Transverse colon (tissue), 4 donors: ENCODE data around the gene SESN3. TPM values are rescaled to one million over a fixed set of nuclear protein-coding genes. Genes with fewer than 3 reads are reported as not detected.

Source experiments
- DNase-seq: peaks from one replicate; pipeline ENCODE4 v3.0.0-alpha.2; 2019
- H3K27ac ChIP-seq, 4 donors: fragments of 200-600 bp; sonication (generic); 2 replicates each; pipeline ENCODE4 v1.5.1; 2016 to 2018; ENCODE audit warnings: inconsistent platforms in 4 of 4
- H3K27me3 ChIP-seq: fragments of 200-600 bp; sonication (generic); 2 replicates; pipeline ENCODE4 v1.5.1; 2017; ENCODE audit warnings: inconsistent platforms
- H3K36me3 ChIP-seq, 4 donors: fragments of 200-600 bp; sonication (generic); 2 replicates each; pipeline ENCODE4 v1.5.1; 2017 to 2019; ENCODE audit warnings: inconsistent platforms in 4 of 4
- H3K4me1 ChIP-seq, 4 donors: fragments of 200-600 bp; sonication (generic); 2 replicates each; pipeline ENCODE4 v1.5.1; 2017 to 2020; ENCODE audit warnings: inconsistent platforms in 4 of 4
- H3K4me3 ChIP-seq, 4 donors: fragments of 200-600 bp; sonication (generic); 1 replicate in 1 of 4; 2 replicates in 3 of 4; pipeline versions ENCODE4 v1.5.1 to v1.6.1; 2017 to 2019; ENCODE audit warnings: inconsistent platforms in 4 of 4
- H3K9me3 ChIP-seq, 2 donors: fragments of 200-600 bp; sonication (generic); 2 replicates each; pipeline ENCODE4 v1.5.1; 2017 to 2019; ENCODE audit warnings: inconsistent platforms in 2 of 2
- CTCF ChIP-seq, 5 experiments: fragments of 200-600 bp in 3 of 5; fragments of 450-650 bp in 2 of 5; sonication (generic) in 3 of 5; IDR thresholded peaks; 1 replicate in 2 of 5; 2 replicates in 3 of 5; pipeline ENCODE4 v1.5.1; 2016 to 2017; ENCODE audit warnings: antibody characterized with exemption in 5 of 5, inconsistent platforms in 3 of 5, mild to moderate bottlenecking in 2 of 5, moderate library complexity in 1 of 5
- EP300 ChIP-seq: sonication (generic); formaldehyde crosslinking; IDR thresholded peaks from one replicate; pipeline ENCODE4 v1.6.1; 2017; ENCODE audit warnings: antibody characterized with exemption, low read depth
- POLR2A ChIP-seq: fragments of 450-650 bp; IDR thresholded peaks from one replicate; pipeline ENCODE4 v1.6.1; 2016; ENCODE audit warnings: antibody characterized with exemption, mild to moderate bottlenecking, moderate library complexity
- POLR2AphosphoS5 ChIP-seq, 3 donors: sonication (generic); formaldehyde crosslinking; IDR thresholded peaks; one replicate each; pipeline ENCODE4 v1.6.1; 2016; ENCODE audit warnings: antibody characterized with exemption in 3 of 3
- WGBS, 2 donors: methylation state at CpG; one replicate each; pipeline ENCODE4 v1.1.5; 2018; ENCODE audit warnings: low coverage in 1 of 2; 5-methylcytosine and 5-hydroxymethylcytosine counted together
- in situ Hi-C, 4 donors: fragments of 200-750 bp; cut with MboI; loops; one replicate each; pipeline versions ENCODE4 v1.15.0 to v1.15.1; 2017; ENCODE audit warnings: low sequenced_read_pairs in 3 of 4, low pct_ligation_motif_present in 1 of 4, low pct_unique_long_range_greater_than_20kb in 1 of 4
- intact Hi-C: fragments of 100-400 bp; cut with DNase I; formaldehyde crosslinking; loops from one replicate; pipeline ENCODE4 v1.15.1; 2023; ENCODE audit warnings: low total_unique reads
- total RNA-seq, 4 donors: library from RNA; depleted of rRNA; stranded (reverse); fragments of >200 nt; gene quantifications; one replicate each; pipeline ENCODE4 v1.1.0, GENCODE V29; 2016

SESN3 gene
- total RNA-seq, 4 donors from 2014 or later, result 3.4 to 16.8 (median 11.0) TPM

GRCh38 chr11:95195831-95196230, 35.2 kb downstream of the SESN3 start:
- no peak for DNase-seq
- no peaks in the 10 kb centered on the region for H3K27me3 ChIP-seq
- WGBS, 2 donors, result 71 to 84% methylated on average over 5 of the region's 5 CpGs
- peaks cover 0 to 5% (median 0%) of the 10 kb centered on the region in 4 donors for H3K36me3 ChIP-seq
- in situ Hi-C loops (no loop called here), intact Hi-C loops (no loop called here)
- H3K4me3 ChIP-seq, result no peak overlapping the region
- no peaks in the 10 kb centered on the region for H3K4me1 ChIP-seq
- no peak for TF ChIP-seq POLR2AphosphoS5 (IDR thresholded peaks at IDR 0.05)
- TF ChIP-seq EP300, result no peak
- no peak for TF ChIP-seq POLR2A
- no peak for TF ChIP-seq CTCF (IDR thresholded peaks at IDR 0.05)
- no peaks in the 10 kb centered on the region for H3K9me3 ChIP-seq
- H3K27ac ChIP-seq, result no peak overlapping the region

GRCh38 chr11:95193541-95193940, 37.5 kb downstream of the SESN3 start:
- Histone ChIP-seq H3K36me3 (peaks cover 0 to 5% (median 0%) of the 10 kb centered on the region in 4 donors), H3K9me3 (no peaks in the 10 kb centered on the region), H3K4me3 (no peak overlapping the region), H3K27ac (no peak overlapping the region), H3K4me1 (no peaks in the 10 kb centered on the region), H3K27me3 (no peaks in the 10 kb centered on the region)
- WGBS, 2 donors, result 27 to 55% methylated on average over 1 of the region's 1 CpG
- TF ChIP-seq POLR2AphosphoS5 (IDR thresholded peaks at IDR 0.05) (no peak), CTCF (IDR thresholded peaks at IDR 0.05) (no peak), EP300 (no peak), POLR2A (no peak)
- DNase-seq, result no peak
- in situ Hi-C loops (no loop called here), intact Hi-C loops (no loop called here)

GRCh38 chr11:95192717-95193116, 38.3 kb downstream of the SESN3 start:
- TF ChIP-seq POLR2A (no peak), CTCF (IDR thresholded peaks at IDR 0.05) (no peak), POLR2AphosphoS5 (IDR thresholded peaks at IDR 0.05) (no peak), EP300 (no peak)
- intact Hi-C loops, result no loop called here
- Histone ChIP-seq H3K27me3 (no peaks in the 10 kb centered on the region), H3K9me3 (no peaks in the 10 kb centered on the region), H3K4me1 (no peaks in the 10 kb centered on the region), H3K36me3 (peaks cover 0 to 5% (median 0%) of the 10 kb centered on the region in 4 donors), H3K4me3 (no peak overlapping the region), H3K27ac (no peak overlapping the region)
- WGBS, 2 donors, result 92 to 96% methylated on average over 3 of the region's 3 CpGs
- in situ Hi-C loops, result no loop called here
- no peak for DNase-seq

GRCh38 chr11:95187723-95188122, 43.3 kb downstream of the SESN3 start:
- Histone ChIP-seq H3K27me3 (no peaks in the 10 kb centered on the region), H3K27ac (no peak overlapping the region), H3K4me3 (no peak overlapping the region), H3K4me1 (no peaks in the 10 kb centered on the region), H3K36me3 (peaks cover 0 to 10% (median 3%) of the 10 kb centered on the region in 4 donors), H3K9me3 (no peaks in the 10 kb centered on the region)
- TF ChIP-seq POLR2AphosphoS5 (IDR thresholded peaks at IDR 0.05), result no peak
- in situ Hi-C loops, result no loop called here
- intact Hi-C loops, result no loop called here
- no peak for DNase-seq

- no peak for DNase-seq
- Histone ChIP-seq H3K27ac (no peak overlapping the region), H3K4me3 (no peak overlapping the region), H3K4me1 (no peaks in the 10 kb centered on the region), H3K27me3 (no peaks in the 10 kb centered on the region), H3K9me3 (no peaks in the 10 kb centered on the region), H3K36me3 (peaks cover 0 to 12% (median under 1%) of the 10 kb centered on the region in 4 donors)
- intact Hi-C loops (no loop called here), in situ Hi-C loops (no loop called here)
- WGBS, 2 donors, result 91 to 92% methylated on average over 2 of the region's 2 CpGs
- TF ChIP-seq POLR2A, result no peak
- no peak for TF ChIP-seq POLR2AphosphoS5 (IDR thresholded peaks at IDR 0.05)
- TF ChIP-seq EP300, result no peak
- no peak for TF ChIP-seq CTCF (IDR thresholded peaks at IDR 0.05)
Measured at GRCh38 chr11:95182397-95182796, 48.6 kb downstream of the SESN3 start.
